IMR-90 (cell line): ENCODE measurements around the gene DIPK1B. TPM values are rescaled to one million over a fixed set of nuclear protein-coding genes. Genes with fewer than 3 reads are reported as not detected.

Experiments used
- ATAC-seq: fragments of 200-7000 bp; cut with Tn5 transposase; 2 replicates; pipeline ENCODE4 v1.9.1; 2020; ENCODE audit warnings: low read depth, mild to moderate bottlenecking, moderate library complexity
- BruUV-seq: library from RNA; stranded (reverse); fragments of 400-500 nt; replicated peaks from 2 replicates; lab custom pipeline; 2021; lab: Mats Ljungman, UMichigan
- CTCF ChIA-PET: fragments of 300-600 bp; formaldehyde crosslinking; extraction: SDS; loops from one replicate; lab custom pipeline; 2021; ENCODE audit warnings: antibody characterized with exemption; lab: Yijun Ruan, JAX
- POLR2A ChIA-PET: fragments of 300-600 bp; sonication (Branson Sonifier 250); formaldehyde crosslinking; loops from one replicate; lab custom pipeline; 2022; ENCODE audit warnings: antibody characterized with exemption; ENCODE audit not compliant: unreplicated experiment; lab: Charles Lee
- DNase-seq: peaks from one replicate; pipeline ENCODE4 v3.0.0; 2013
- H2AFZ ChIP-seq: replicated peaks from 2 replicates; pipeline ENCODE3; 2013; ENCODE audit warnings: low read length, mild to moderate bottlenecking; ENCODE audit not compliant: poor library complexity
- H2AK5ac ChIP-seq: 2 replicates; pipeline ENCODE4 v1.6.1; 2013; ENCODE audit warnings: low read depth, low read length, inconsistent platforms
- H2AK9ac ChIP-seq: replicated peaks from 2 replicates; pipeline ENCODE3; 2013; ENCODE audit warnings: mild to moderate bottlenecking, low read depth, low read length, moderate library complexity; ENCODE audit not compliant: poor library complexity
- H2BK120ac ChIP-seq: 2 replicates; pipeline ENCODE4 v1.6.1; 2013; ENCODE audit warnings: low read depth, low read length, inconsistent platforms
- H2BK15ac ChIP-seq: 3 replicates; pipeline ENCODE4 v1.6.1; 2013; ENCODE audit warnings: low read depth, low read length, inconsistent platforms
- H2BK20ac ChIP-seq: 2 replicates; pipeline ENCODE4 v1.6.1; 2013; ENCODE audit warnings: low read depth, mild to moderate bottlenecking, inconsistent platforms, low read length, moderate library complexity
- H2BK5ac ChIP-seq: 2 replicates; pipeline ENCODE4 v1.6.1; 2013; ENCODE audit warnings: mild to moderate bottlenecking, low read depth, low read length, inconsistent platforms; ENCODE audit not compliant: poor library complexity, severe bottlenecking
- H3K14ac ChIP-seq: replicated peaks from 2 replicates; pipeline ENCODE4 v1.6.1; 2013; ENCODE audit warnings: low read depth, low read length, inconsistent platforms
- H3K18ac ChIP-seq: 2 replicates; pipeline ENCODE4 v1.6.1; 2013; ENCODE audit warnings: low read depth, low read length, control low read depth
- H3K23ac ChIP-seq: 2 replicates; pipeline ENCODE4 v1.6.1; 2013; ENCODE audit warnings: low read depth, low read length, inconsistent platforms
- H3K27ac ChIP-seq: 2 replicates; pipeline ENCODE4 v1.5.1; 2013; ENCODE audit warnings: mild to moderate bottlenecking, control low read depth, low read length; ENCODE audit not compliant: insufficient read depth
- H3K27me3 ChIP-seq: 2 replicates; pipeline ENCODE4 v1.6.1; 2013; ENCODE audit warnings: low read length; ENCODE audit not compliant: control insufficient read depth, insufficient read depth
- H3K36me3 ChIP-seq: 2 replicates; pipeline ENCODE4 v1.6.1; 2013; ENCODE audit warnings: low read length, mixed read lengths; ENCODE audit not compliant: control insufficient read depth, insufficient read depth
- H3K4ac ChIP-seq: 2 replicates; pipeline ENCODE4 v1.6.1; 2013; ENCODE audit warnings: low read depth, low read length, inconsistent platforms
- H3K4me1 ChIP-seq: 2 replicates; pipeline ENCODE4 v1.6.1; 2013; ENCODE audit warnings: low read length, mixed read lengths; ENCODE audit not compliant: control insufficient read depth, insufficient read depth
- H3K4me2 ChIP-seq: 2 replicates; pipeline ENCODE4 v1.6.1; 2013; ENCODE audit warnings: low read depth, mild to moderate bottlenecking, control low read depth, low read length, moderate library complexity
- H3K4me3 ChIP-seq: 2 replicates; pipeline ENCODE4 v1.5.1; 2013; ENCODE audit warnings: low read depth, mild to moderate bottlenecking, control low read depth, low read length, moderate library complexity; ENCODE audit not compliant: insufficient read depth
- H3K56ac ChIP-seq: 2 replicates; pipeline ENCODE4 v1.6.1; 2013; ENCODE audit warnings: low read length, inconsistent platforms; ENCODE audit not compliant: insufficient read depth; ENCODE audit errors: extremely low read depth
- H3K79me1 ChIP-seq, 2 experiments: 2 replicates each; pipeline ENCODE4 v1.6.1; 2013; ENCODE audit warnings: low read length in 2 of 2, inconsistent platforms in 1 of 2, low read depth in 1 of 2
- H3K9ac ChIP-seq: 2 replicates; pipeline ENCODE4 v1.6.1; 2013; ENCODE audit warnings: low read depth, low read length, control low read depth
- H3K9me1 ChIP-seq: 2 replicates; pipeline ENCODE4 v1.6.1; 2013; ENCODE audit warnings: low read length, inconsistent platforms; ENCODE audit not compliant: insufficient read depth
- H3K9me3 ChIP-seq: 2 replicates; pipeline ENCODE4 v1.6.1; 2013; ENCODE audit warnings: low read length; ENCODE audit not compliant: control insufficient read depth, insufficient read depth
- H4K20me1 ChIP-seq: 2 replicates; pipeline ENCODE4 v1.6.1; 2013; ENCODE audit warnings: low read length, inconsistent platforms; ENCODE audit not compliant: insufficient read depth
- H4K5ac ChIP-seq: 2 replicates; pipeline ENCODE4 v1.6.1; 2013; ENCODE audit warnings: mild to moderate bottlenecking, low read depth, low read length, control low read depth
- H4K8ac ChIP-seq, 2 experiments: 2 replicates each; pipeline ENCODE4 v1.6.1; 2013; ENCODE audit warnings: low read depth in 2 of 2, low read length in 2 of 2, control low read depth in 1 of 2, inconsistent platforms in 1 of 2
- H4K91ac ChIP-seq: 2 replicates; pipeline ENCODE4 v1.6.1; 2013; ENCODE audit warnings: low read depth, low read length, inconsistent platforms; ENCODE audit not compliant: insufficient read depth
- MAZ ChIP-seq: IDR thresholded peaks from 2 replicates; pipeline ENCODE4 v1.6.1; 2012; ENCODE audit warnings: low read depth, mild to moderate bottlenecking, low read length, improper control_type of control experiment, moderate library complexity, borderline replicate concordance
- NFE2L2 ChIP-seq: fragments of 150-350 bp; IDR thresholded peaks from 2 replicates; pipeline ENCODE4 v1.6.1; 2016; ENCODE audit warnings: low read depth, mild to moderate bottlenecking, low read length
- WGBS, 2 experiments: methylation state at CpG; one replicate each; pipeline versions ENCODE4 v1.1.5 to v1.1.7; 2013; ENCODE audit warnings: missing lambda C conversion rate in 2 of 2; ENCODE audit not compliant: insufficient read length in 1 of 2; ENCODE audit errors: extremely low coverage in 2 of 2; 5-methylcytosine and 5-hydroxymethylcytosine counted together
- dilution Hi-C: fragments of 300-500 bp; cut with HindIII; formaldehyde crosslinking; loops from one replicate; pipeline ENCODE4 v1.14.3; 2018; ENCODE audit warnings: low sequenced_read_pairs; ENCODE audit not compliant: unreplicated experiment
- in situ Hi-C: fragments of 300-500 bp; cut with MboI; formaldehyde crosslinking; loops from 3 replicates; pipeline ENCODE4 v1.14.3; 2019; ENCODE audit warnings: low sequenced_read_pairs, inconsistent platforms, mixed read lengths
- intact Hi-C: fragments of 100-400 bp; cut with micrococcal nuclease; formaldehyde crosslinking; loops from 2 replicates; pipeline ENCODE4 v1.10.0; 2022
- polyA plus RNA-seq, 3 experiments: library from polyadenylated mRNA; depleted of rRNA; stranded (reverse); fragments of >200 nt; gene quantifications; 2 replicates each; pipeline ENCODE4 v1.2.3, GENCODE V29; 2012; ENCODE audit warnings: low replicate concordance in 1 of 3
- total RNA-seq: library from RNA; depleted of rRNA; stranded (reverse); fragments of >200 nt; gene quantifications from 2 replicates; pipeline ENCODE4 v1.2.3, GENCODE V29; 2012

The DIPK1B gene
- total and polyA plus RNA-seq, 2 of the 4 experiments (the other 2 are of a cell fraction), result 3.4 to 7.1 TPM

GRCh38 chr9:136746155-136746490 lies 33.8 kb downstream of the DIPK1B start:
- Histone ChIP-seq H3K18ac (no peak overlapping the region), H3K23ac (no peak overlapping the region), H3K9me1 (no peaks in the 10 kb centered on the region), H4K20me1 (no peaks in the 10 kb centered on the region; the same call in 1 of the 2 replicates), H3K9me3 (no peaks in the 10 kb centered on the region), H3K27ac (no peak overlapping the region), H3K56ac (no peak overlapping the region), H3K4me1 (peaks cover 1% of the 10 kb centered on the region; the same call in 1 of the 2 replicates), H2AK5ac (no peak overlapping the region), H4K91ac (no peak overlapping the region), H3K79me1 (no peaks in the 10 kb centered on the region), H2BK15ac (no peak overlapping the region), H3K9ac (no peak overlapping the region), H2BK120ac (no peak overlapping the region), H2AK9ac (no peak overlapping the region), H3K4me3 (no peak overlapping the region), H3K4ac (no peak overlapping the region), H4K5ac (no peak overlapping the region), H3K4me2 (no peak overlapping the region), H4K8ac (no peak overlapping the region), H2BK20ac (no peak overlapping the region), H3K27me3 (peaks cover 40% of the 10 kb centered on the region), H3K36me3 (no peaks in the 10 kb centered on the region), H3K14ac (no peak overlapping the region), H2AFZ (no peak overlapping the region), H2BK5ac (no peak overlapping the region)
- TF ChIP-seq MAZ (no peak), NFE2L2 (no peak)
- BruUV-seq, result no TSS peak
- in situ Hi-C loops, result no loop called here
- DNase-seq (no peak), ATAC-seq (no peak)
- dilution Hi-C loops, result no loop called here
- 92% methylated on average over 6 of the region's 22 CpGs; no CpG with 5 or more reads in 1 of the 2 experiments for WGBS, 2 experiments
- CTCF ChIA-PET, result no interaction called here
- POLR2A ChIA-PET, result no interaction called here
- intact Hi-C loops, result no loop called here
